GM18505 (cell line): ENCODE data around the gene SLC9A9.

Experiments
- ATAC-seq: cut with Tn5 transposase; IDR thresholded peaks from one replicate; pipeline ENCODE4 v1.9.1; 2021; ENCODE audit not compliant: unreplicated experiment
- POLR2A ChIP-seq: IDR thresholded peaks from 4 replicates; pipeline ENCODE4 v1.6.1; 2011; ENCODE audit warnings: borderline replicate concordance; ENCODE audit not compliant: insufficient read depth, insufficient read length; ENCODE audit errors: extremely low read depth

Gene SLC9A9

DNA sequence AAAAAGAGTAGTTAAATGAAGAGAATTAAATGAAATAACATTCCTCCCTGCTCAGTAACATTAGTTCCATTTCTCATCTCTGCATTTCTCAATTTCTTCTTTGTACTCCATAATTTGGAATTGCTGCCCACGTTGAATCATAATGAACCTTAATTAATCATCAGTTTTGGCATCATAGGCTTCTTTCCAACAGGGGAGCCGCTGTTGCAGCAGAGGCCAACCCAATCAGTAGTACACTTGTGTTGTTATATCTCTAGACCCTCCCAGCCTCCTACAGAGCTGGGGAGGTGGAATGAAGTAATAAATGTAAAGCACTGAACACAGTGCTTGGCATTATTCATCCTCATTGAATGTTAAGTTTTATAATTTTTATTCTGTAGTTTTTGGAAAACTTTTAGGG is 488.0 kb downstream of the SLC9A9 start:
- no peak for ATAC-seq
- no peak for TF ChIP-seq POLR2A

- no peak for TF ChIP-seq POLR2A
- ATAC-seq = no peak
Observed at GRCh38 chr3:143358793-143359491, 489.3 kb downstream of the SLC9A9 start.

DNA sequence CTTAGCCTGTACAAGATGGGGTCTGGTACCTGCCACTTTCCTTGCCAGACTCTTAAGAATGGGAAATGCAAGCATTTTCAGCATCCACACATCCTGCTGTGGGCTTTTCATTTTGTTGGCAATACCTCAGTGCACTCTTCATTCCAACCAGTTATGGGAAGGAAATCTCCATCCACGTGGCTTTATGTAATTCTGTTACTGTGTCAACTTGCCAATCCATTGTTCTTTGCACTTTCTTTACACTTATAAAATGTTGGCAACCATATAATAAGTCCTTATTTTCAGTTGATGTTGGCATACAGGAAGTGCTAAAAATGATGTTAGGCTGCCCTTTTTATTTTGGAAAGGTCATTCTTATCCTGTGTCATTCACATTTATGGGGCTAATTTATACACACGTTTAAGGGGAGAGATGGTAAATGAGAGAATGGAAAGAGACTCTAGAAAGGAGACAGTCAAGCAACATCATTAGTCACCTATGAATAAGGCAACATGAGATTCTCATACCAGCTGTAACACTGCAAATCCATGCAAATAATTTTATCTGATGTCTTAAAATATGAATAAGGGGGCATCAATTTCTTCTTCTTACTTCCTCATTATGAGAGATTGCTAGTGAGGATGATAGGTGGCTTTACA is 490.0 kb downstream of the SLC9A9 start:
- no peak for ATAC-seq

DNA sequence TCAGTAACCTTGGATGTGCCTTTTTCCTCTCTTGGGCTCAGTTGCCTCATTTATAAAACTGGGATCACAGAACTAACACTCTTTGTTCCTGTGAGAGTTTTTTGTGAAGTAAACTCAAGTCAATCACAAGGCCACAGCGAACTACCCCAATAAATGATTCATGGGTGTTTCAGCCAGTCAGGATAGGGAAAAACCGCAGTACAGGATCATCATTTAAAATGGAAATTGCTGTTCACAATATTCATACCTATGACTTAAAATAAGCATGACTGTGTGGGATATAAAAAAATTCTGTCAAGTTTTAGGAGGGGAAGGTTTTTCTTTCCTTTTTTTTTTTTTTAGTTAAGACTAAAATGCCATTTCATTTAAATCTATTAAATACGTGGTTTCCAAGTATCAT is 490.6 kb downstream of the SLC9A9 start:
- ATAC-seq = no peak
- no peak for TF ChIP-seq POLR2A

More for the DNA sequence above, 490.0 kb downstream of the SLC9A9 start:
- TF ChIP-seq POLR2A = no peak

DNA sequence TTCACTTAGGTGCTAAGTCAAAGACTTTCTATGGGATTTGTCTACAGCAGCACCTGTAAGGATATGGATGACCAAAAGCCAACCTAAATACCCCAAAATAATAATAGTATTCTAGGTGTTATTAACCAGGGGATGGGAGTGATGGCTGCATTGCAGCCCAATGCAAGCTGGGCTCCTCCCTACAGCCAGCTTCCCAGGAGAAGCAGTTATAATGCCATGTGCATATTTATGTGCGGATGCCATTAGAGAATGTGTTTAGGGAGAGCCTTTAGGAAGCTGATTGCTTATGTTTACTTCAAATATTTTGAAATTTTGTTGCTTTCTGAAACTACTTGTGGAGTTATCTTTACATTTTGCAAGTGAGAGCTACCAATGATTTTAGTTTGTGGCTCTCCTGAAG is 491.4 kb downstream of the SLC9A9 start:
- no peak for ATAC-seq
- TF ChIP-seq POLR2A = no peak

DNA sequence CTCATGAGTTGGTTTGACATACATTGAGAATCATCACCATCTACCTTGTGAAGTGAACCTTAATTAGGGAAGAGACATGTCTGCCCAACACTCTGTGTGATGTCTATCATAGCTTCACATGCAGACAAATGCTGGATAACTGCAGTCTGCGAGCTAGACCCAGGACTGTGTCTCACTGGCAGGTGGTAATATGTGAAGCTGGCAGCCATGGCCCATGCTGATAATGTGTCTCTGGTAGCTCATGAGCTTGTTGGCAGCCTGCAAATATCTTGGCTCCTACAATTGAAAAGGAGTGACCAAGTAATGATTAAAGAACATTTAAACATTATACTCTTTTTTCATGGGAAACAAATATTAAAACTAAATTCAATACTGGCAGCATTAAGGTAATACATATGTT is 493.9 kb downstream of the SLC9A9 start:
- no peak for TF ChIP-seq POLR2A
- ATAC-seq = no peak

DNA sequence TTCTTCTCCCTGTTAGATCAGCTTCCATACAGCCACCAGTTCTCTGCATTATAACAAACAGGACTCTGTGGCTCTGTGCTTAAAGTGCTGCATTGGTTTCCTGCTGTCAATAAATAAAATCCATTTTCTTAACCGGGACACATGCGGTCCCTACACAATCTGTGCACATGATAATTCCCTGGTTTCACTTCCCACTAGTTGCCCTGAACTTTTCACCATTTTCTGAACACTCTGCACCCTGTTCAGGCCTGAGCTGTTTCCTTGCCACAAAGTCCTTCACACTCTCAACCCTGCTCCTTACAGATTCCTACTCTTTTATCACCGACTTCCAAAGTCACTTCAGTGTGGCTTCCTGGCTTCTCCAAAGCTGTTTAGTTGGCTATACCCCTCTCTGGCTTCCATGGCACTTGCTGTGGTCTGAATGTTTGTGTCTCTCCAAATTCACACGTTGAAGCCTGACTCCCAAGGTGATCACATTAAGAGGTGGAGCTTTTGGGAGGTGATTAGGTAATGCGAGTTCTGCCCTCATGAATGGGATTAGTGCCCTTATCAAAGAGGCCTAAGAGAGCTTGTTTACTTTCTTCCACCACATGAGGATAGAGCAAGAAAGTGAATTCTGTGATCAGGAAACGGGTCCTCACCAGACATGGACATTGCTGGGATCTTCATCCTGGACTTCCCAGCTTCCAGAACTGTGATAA is 495.3 kb downstream of the SLC9A9 start:
- ATAC-seq = no peak
- TF ChIP-seq POLR2A = no peak

GRCh38 chr3:143351895-143352608 is 496.2 kb downstream of the SLC9A9 start:
- no peak for ATAC-seq
- TF ChIP-seq POLR2A = no peak

DNA sequence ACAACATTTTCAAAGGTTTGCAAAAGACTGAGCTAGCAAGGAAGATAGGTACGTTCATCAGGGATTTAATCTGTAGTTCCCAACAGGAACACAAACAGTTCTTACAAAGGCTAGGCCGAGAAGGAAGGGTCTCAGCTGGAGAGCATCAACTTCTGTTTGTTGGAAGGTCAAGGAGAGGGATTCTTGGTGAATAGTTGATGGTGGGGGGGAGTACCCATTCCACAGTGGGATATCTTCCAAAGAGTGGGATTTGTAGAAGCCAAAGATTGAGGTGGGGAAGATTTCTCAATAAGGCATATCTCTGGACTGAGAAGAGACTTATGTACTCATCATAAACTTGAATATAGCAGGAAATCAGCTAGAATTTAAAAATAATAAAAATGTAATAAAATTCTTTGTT is 496.9 kb downstream of the SLC9A9 start:
- no peak for ATAC-seq
- no peak for TF ChIP-seq POLR2A

DNA sequence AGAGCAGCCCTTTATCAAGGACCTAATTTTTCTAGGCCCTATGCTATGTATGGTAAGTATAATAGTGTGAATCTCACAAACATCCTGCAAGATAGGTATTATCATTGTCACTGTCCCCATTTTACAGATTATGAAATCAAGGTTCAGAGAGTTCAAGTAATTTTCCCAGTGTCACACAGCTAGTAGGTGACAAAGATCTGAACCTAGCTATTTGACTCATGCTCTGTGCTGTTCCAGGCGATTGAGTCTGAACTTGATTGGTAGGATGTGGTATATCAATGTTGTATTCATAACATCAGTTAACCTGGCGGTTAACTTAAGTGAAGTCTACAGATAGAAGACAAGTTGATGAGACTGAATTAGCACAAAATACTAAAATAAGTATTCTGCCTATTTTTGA is 498.8 kb downstream of the SLC9A9 start:
- no peak for ATAC-seq
- TF ChIP-seq POLR2A = no peak

- no peak for TF ChIP-seq POLR2A
- ATAC-seq = no peak
Observed at GRCh38 chr3:143348486-143349327, 499.6 kb downstream of the SLC9A9 start.

DNA sequence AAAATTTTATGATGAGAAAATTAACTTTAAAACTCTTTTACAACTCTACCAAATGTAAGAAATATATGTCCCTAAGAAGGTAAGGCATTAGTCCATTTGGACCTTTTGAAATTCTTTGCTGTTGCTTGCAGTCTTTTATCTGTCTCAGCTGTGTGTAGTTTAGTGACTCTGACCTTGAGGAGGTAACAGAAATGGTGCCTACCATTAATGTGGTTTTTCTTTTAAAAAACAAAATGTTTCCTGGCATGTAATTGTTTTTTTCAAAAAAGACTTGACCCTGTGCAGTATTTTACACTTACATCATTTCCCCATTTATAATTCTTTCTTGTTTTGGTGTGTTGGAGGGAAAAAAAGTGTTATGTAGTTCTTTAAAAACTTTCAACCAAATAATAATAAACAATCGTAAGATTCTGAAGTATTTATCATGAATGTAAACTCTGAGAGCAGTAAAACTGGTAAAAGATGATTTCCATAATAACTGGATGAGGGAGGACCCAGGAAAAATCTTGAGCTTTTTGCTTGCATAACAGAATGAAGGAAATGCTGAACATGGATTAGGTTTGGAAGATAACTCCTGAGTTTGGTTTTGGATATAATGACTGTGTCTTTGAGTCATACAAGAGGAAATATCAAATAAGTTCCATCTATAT is 503.6 kb downstream of the SLC9A9 start:
- ATAC-seq = no peak
- no peak for TF ChIP-seq POLR2A

GRCh38 chr3:143343944-143344343 is 504.3 kb downstream of the SLC9A9 start:
- TF ChIP-seq POLR2A = no peak
- ATAC-seq = no peak

- no peak for TF ChIP-seq POLR2A
- ATAC-seq = no peak
Observed at GRCh38 chr3:143343031-143343430, 505.2 kb downstream of the SLC9A9 start.
